Measurements from ENCODE around the gene SARDH. TPM values are rescaled to one million over a fixed set of nuclear protein-coding genes. Genes with fewer than 3 reads are reported as not detected.

The SARDH gene
- total and polyA plus RNA-seq, 2 donors (not counting 1 experiment from before 2014, with no cell fraction given), result 0.03 to 0.07 TPM

DNA sequence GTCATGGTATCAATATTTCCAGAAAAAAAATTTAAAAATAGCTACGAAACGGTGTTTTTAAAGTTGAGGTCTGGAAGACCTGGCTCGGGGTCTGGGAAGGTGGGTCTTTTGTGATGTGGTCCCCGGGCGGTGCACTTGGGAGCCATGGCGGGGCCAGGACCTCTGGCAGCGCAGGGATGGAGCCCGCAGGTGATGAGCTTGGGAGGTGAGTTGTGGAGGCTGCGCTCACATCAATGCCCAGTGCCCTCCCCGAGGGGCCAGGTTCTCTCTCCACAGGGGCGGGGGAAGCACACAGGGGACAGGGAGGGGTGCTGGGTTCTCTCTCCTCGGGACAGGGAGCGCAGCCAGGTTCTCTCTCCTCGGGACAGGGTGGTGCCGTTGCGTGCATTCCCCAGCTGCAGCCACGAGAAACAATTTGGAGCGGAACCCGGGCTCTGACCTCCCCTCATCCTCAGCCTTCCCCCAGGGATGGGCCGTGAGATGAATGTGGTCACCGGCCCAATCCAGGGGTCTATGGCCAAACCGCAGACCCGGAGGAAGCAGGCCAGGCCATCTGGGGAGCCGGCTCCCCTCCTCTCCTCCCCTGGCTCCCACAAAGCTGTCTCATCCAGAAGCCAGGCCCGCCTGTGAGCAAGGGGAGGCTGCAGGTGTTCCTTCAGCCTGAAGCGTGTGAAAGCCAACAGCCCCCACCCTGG is 76.2 kb downstream of the SARDH start:
- TF ChIP-seq EZH2 (IDR thresholded peaks at IDR 0.05; ENCODE audit: borderline replicate concordance, insufficient read depth, low read depth, low read length, poor library complexity, severe bottlenecking), result no peak
- TF ChIP-seq, protein P1, sequence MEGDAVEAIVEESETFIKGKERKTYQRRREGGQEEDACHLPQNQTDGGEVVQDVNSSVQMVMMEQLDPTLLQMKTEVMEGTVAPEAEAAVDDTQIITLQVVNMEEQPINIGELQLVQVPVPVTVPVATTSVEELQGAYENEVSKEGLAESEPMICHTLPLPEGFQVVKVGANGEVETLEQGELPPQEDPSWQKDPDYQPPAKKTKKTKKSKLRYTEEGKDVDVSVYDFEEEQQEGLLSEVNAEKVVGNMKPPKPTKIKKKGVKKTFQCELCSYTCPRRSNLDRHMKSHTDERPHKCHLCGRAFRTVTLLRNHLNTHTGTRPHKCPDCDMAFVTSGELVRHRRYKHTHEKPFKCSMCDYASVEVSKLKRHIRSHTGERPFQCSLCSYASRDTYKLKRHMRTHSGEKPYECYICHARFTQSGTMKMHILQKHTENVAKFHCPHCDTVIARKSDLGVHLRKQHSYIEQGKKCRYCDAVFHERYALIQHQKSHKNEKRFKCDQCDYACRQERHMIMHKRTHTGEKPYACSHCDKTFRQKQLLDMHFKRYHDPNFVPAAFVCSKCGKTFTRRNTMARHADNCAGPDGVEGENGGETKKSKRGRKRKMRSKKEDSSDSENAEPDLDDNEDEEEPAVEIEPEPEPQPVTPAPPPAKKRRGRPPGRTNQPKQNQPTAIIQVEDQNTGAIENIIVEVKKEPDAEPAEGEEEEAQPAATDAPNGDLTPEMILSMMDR (IDR thresholded peaks at IDR 0.05), result no peak
- intact Hi-C loops (cut with micrococcal nuclease), result no loop called here
- ATAC-seq (ENCODE audit: low read depth) (no peak), DNase-seq (no peak)
- Histone ChIP-seq H3K4me2 (replicated peaks; ENCODE audit: low read depth, low read length, poor library complexity, severe bottlenecking) (no peak overlapping the region), H3K4me3 (ENCODE audit: control extremely low read depth in 1 of 5, extremely low read depth in 1 of 5, insufficient read depth in 1 of 5, low read depth in 2 of 5, low read length in 4 of 5) (no peak overlapping the region), H3K4me1 (ENCODE audit: control insufficient read depth in 2 of 2, insufficient read depth in 2 of 2, low read length in 2 of 2) (no peaks in the 10 kb centered on the region), H3K27me3 (replicated peaks in 1 of 4; ENCODE audit: control extremely low read depth in 1 of 4, control insufficient read depth in 3 of 4, insufficient read depth in 4 of 4, low read length in 3 of 4) (peaks cover 0 to 32% (median 5%) of the 10 kb centered on the region in 4 experiments), H3K36me3 (replicated peaks in 1 of 2; ENCODE audit: control extremely low read depth in 1 of 2, control insufficient read depth in 1 of 2, extremely low read depth in 1 of 2, insufficient read depth in 2 of 2, low read length in 1 of 2) (no peaks in the 10 kb centered on the region), H3K9ac (ENCODE audit: low read length) (no peak overlapping the region), H2AFZ (ENCODE audit: insufficient read depth, low read depth, low read length, poor library complexity, severe bottlenecking) (no peak overlapping the region), H3K27ac (ENCODE audit: low read length in 2 of 2) (no peak overlapping the region), H3K9me3 (ENCODE audit: control extremely low read depth in 1 of 3, control insufficient read depth in 2 of 3, insufficient read depth in 1 of 3, low read length in 2 of 3) (no peaks in the 10 kb centered on the region), H4K20me1 (ENCODE audit: control insufficient read depth, insufficient read depth, low read length, poor library complexity, severe bottlenecking) (no peaks in the 10 kb centered on the region), H3K79me2 (ENCODE audit: control insufficient read depth, insufficient read depth, low read length) (no peaks in the 10 kb centered on the region)
- Mint-ChIP-seq H3K27ac (no peak overlapping the region), H3K27me3 (peaks cover 28% of the 10 kb centered on the region), H3K4me3 (no peak overlapping the region), H3K4me1 (peaks cover 3% of the 10 kb centered on the region), H3K9me3 (ENCODE audit: insufficient read depth) (no peaks in the 10 kb centered on the region)
- ChIA-PET POLR2A (no interaction called here), CTCF (no interaction called here)
- 92% methylated on average over 16 of the region's 26 CpGs for WGBS (ENCODE audit: insufficient coverage)

DNA sequence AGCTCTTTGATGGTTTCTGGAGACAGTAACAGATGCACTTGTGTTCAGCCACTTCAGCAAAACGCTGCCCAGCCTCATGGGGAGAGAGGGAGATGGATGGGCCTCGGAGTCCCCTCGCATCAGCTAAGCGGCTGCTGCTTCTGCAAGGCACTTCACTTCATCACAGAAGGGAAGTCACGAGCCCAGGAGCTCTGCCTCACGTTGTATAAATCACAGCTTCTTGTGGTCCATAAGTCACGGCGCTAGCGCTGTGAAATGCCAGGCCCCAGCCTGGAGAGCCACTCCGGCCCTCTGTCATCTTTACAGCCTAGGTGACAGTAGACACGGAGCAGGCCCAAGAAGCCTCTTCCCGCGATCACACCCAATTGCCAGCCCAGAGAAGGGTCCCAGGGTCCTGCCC is 78.6 kb downstream of the SARDH start:
- intact Hi-C loops (cut with micrococcal nuclease), result no loop called here
- CTCF ChIA-PET, result interaction anchor here (0.9 kb wide), 1 partner anchor 83 kb away, joined by 3 read pairs; no protein-coding TSS in a partner anchor
- no peak overlapping the region for H3K27ac Mint-ChIP-seq

More for the DNA sequence above, 78.6 kb downstream of the SARDH start:
- no peak overlapping the region for H3K4me3 Mint-ChIP-seq
- WGBS (ENCODE audit: insufficient coverage), result 65% methylated on average over 13 of the region's 13 CpGs
- POLR2A ChIA-PET, result no interaction called here
- Histone ChIP-seq H3K9ac (ENCODE audit: low read length) (no peak overlapping the region), H3K79me2 (ENCODE audit: control insufficient read depth, insufficient read depth, low read length) (no peaks in the 10 kb centered on the region), H3K9me3 (ENCODE audit: control extremely low read depth in 1 of 3, control insufficient read depth in 2 of 3, insufficient read depth in 1 of 3, low read length in 2 of 3) (no peaks in the 10 kb centered on the region), H3K4me2 (replicated peaks; ENCODE audit: low read depth, low read length, poor library complexity, severe bottlenecking) (no peak overlapping the region), H3K4me3 (ENCODE audit: control extremely low read depth in 1 of 5, extremely low read depth in 1 of 5, insufficient read depth in 1 of 5, low read depth in 2 of 5, low read length in 4 of 5) (no peak overlapping the region), H2AFZ (ENCODE audit: insufficient read depth, low read depth, low read length, poor library complexity, severe bottlenecking) (no peak overlapping the region), H4K20me1 (ENCODE audit: control insufficient read depth, insufficient read depth, low read length, poor library complexity, severe bottlenecking) (no peaks in the 10 kb centered on the region), H3K27ac (ENCODE audit: low read length in 2 of 2) (no peak overlapping the region), H3K27me3 (replicated peaks in 1 of 4; ENCODE audit: control extremely low read depth in 1 of 4, control insufficient read depth in 3 of 4, insufficient read depth in 4 of 4, low read length in 3 of 4) (peaks cover 0 to 55% (median 8%) of the 10 kb centered on the region in 4 experiments), H3K36me3 (replicated peaks in 1 of 2; ENCODE audit: control extremely low read depth in 1 of 2, control insufficient read depth in 1 of 2, extremely low read depth in 1 of 2, insufficient read depth in 2 of 2, low read length in 1 of 2) (no peaks in the 10 kb centered on the region), H3K4me1 (ENCODE audit: control insufficient read depth in 2 of 2, insufficient read depth in 2 of 2, low read length in 2 of 2) (no peaks in the 10 kb centered on the region)
- ATAC-seq (ENCODE audit: low read depth) (no peak), DNase-seq (no peak)
- no peaks in the 10 kb centered on the region for H3K9me3 Mint-ChIP-seq (ENCODE audit: insufficient read depth)
- peaks cover 3% of the 10 kb centered on the region for H3K4me1 Mint-ChIP-seq
- TF ChIP-seq EZH2 (IDR thresholded peaks at IDR 0.05; ENCODE audit: borderline replicate concordance, insufficient read depth, low read depth, low read length, poor library complexity, severe bottlenecking), result no peak
- TF ChIP-seq, protein P1 (IDR thresholded peaks at IDR 0.05), result no peak
- peaks cover 41% of the 10 kb centered on the region for H3K27me3 Mint-ChIP-seq
